Hepatocyte (in vitro differentiated cells): ENCODE measurements around the gene RIF1. TPM values are rescaled to one million over a fixed set of nuclear protein-coding genes. Genes with fewer than 3 reads are reported as not detected.

Experiments used
- DNase-seq: peaks from one replicate; pipeline ENCODE4 v3.0.0-alpha.2; 2016; ENCODE audit warnings: low spot score
- H2AFZ ChIP-seq: fragments of 200-600 bp; sonication (generic); 2 replicates; pipeline ENCODE4 v1.6.0; 2016; ENCODE audit warnings: antibody characterized with exemption, mild to moderate bottlenecking
- H3K27ac ChIP-seq: fragments of 200-600 bp; sonication (generic); 2 replicates; pipeline ENCODE4 v1.5.1; 2016; ENCODE audit warnings: mild to moderate bottlenecking
- H3K27me3 ChIP-seq: fragments of 200-600 bp; sonication (generic); 2 replicates; pipeline ENCODE4 v1.6.1; 2016
- H3K36me3 ChIP-seq: fragments of 200-600 bp; sonication (generic); replicated peaks from 2 replicates; pipeline ENCODE4 v1.5.1; 2016; ENCODE audit warnings: low read depth; ENCODE audit not compliant: insufficient read depth
- H3K4me1 ChIP-seq: fragments of 200-600 bp; sonication (generic); 2 replicates; pipeline ENCODE4 v1.5.1; 2016; ENCODE audit warnings: mild to moderate bottlenecking, moderate library complexity; ENCODE audit not compliant: insufficient read depth
- H3K4me2 ChIP-seq: fragments of 200-600 bp; sonication (generic); 2 replicates; pipeline ENCODE4 v1.6.0; 2016
- H3K4me3 ChIP-seq: fragments of 200-600 bp; sonication (generic); 2 replicates; pipeline ENCODE4 v1.5.1; 2016; ENCODE audit warnings: mild to moderate bottlenecking
- H3K79me2 ChIP-seq: fragments of 200-600 bp; sonication (generic); 2 replicates; pipeline ENCODE4 v1.6.0; 2017; ENCODE audit warnings: mild to moderate bottlenecking
- H3K9me2 ChIP-seq: fragments of 200-600 bp; sonication (generic); replicated peaks from 2 replicates; pipeline ENCODE4 v1.6.0; 2017; ENCODE audit warnings: mild to moderate bottlenecking; ENCODE audit not compliant: insufficient read depth
- H3K9me3 ChIP-seq: fragments of 200-600 bp; sonication (generic); 2 replicates; pipeline ENCODE4 v1.5.1; 2016; ENCODE audit warnings: low read depth, mild to moderate bottlenecking
- H4K20me1 ChIP-seq: fragments of 200-600 bp; sonication (generic); 2 replicates; pipeline ENCODE4 v1.6.0; 2016; ENCODE audit warnings: mild to moderate bottlenecking; ENCODE audit not compliant: insufficient read depth, poor library complexity, severe bottlenecking
- EZH2 ChIP-seq: fragments of 200-600 bp; sonication (generic); IDR thresholded peaks from 2 replicates; pipeline ENCODE4 v1.6.1; 2016; ENCODE audit warnings: antibody characterized with exemption, mild to moderate bottlenecking, borderline replicate concordance
- EZH2phosphoT487 ChIP-seq: fragments of 200-600 bp; sonication (generic); IDR thresholded peaks from one replicate; pipeline ENCODE4 v1.6.1; 2018; ENCODE audit warnings: antibody characterized with exemption, mild to moderate bottlenecking, low read depth, moderate library complexity; ENCODE audit not compliant: unreplicated experiment, severe bottlenecking
- WGBS: methylation state at CpG from one replicate; pipeline ENCODE4 v1.1.6; 2016; ENCODE audit warnings: low lambda C conversion rate; ENCODE audit errors: missing lambda C conversion rate; 5-methylcytosine and 5-hydroxymethylcytosine counted together
- polyA plus RNA-seq: library from polyadenylated mRNA; unstranded; fragments of >200 nt; fragmentation: Nextera tagmentation; extraction: Ambion mirVana; gene quantifications from 2 replicates; pipeline ENCODE4 v1.2.1, GENCODE V29; 2016
- total RNA-seq: library from RNA; depleted of rRNA; stranded (reverse); fragments of >200 nt; gene quantifications from 2 replicates; pipeline ENCODE4 v1.2.3, GENCODE V29; 2014
- TF ChIP-seq, protein P1 (sequence below): fragments of 200-600 bp; sonication (generic); IDR thresholded peaks from 2 replicates; pipeline ENCODE4 v1.5.1; 2016; ENCODE audit warnings: antibody characterized with exemption, mild to moderate bottlenecking; ENCODE audit not compliant: poor library complexity

The RIF1 gene
- total and polyA plus RNA-seq, 2 experiments from 2014 or later = 12.7 to 30.8 TPM

DNA sequence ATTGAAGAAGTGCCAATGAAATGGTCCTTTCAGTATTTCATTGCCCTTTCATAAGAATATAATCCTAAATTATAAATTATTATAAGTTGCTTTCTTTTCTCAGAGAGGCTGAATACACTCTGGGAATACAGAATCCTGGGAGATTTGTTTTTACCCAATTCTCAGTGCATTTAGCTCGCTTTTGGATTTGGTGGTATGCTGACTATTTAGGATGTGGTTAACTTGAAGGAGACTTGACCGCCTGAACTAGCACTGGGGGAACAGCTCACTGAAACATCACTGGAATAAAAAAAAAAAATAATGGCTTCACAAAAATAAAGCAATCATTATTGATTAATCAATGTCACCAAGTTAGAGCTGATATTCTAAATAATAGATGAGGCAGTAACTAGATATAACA, 42.1 kb upstream of the RIF1 start:
- Histone ChIP-seq H3K9me2 (no peaks in the 10 kb centered on the region), H2AFZ (no peak overlapping the region), H3K27ac (no peak overlapping the region), H3K4me2 (no peak overlapping the region), H4K20me1 (no peaks in the 10 kb centered on the region), H3K79me2 (no peaks in the 10 kb centered on the region), H3K4me1 (no peaks in the 10 kb centered on the region), H3K4me3 (no peak overlapping the region), H3K9me3 (no peaks in the 10 kb centered on the region), H3K36me3 (no peaks in the 10 kb centered on the region), H3K27me3 (no peaks in the 10 kb centered on the region)
- TF ChIP-seq, protein P1, sequence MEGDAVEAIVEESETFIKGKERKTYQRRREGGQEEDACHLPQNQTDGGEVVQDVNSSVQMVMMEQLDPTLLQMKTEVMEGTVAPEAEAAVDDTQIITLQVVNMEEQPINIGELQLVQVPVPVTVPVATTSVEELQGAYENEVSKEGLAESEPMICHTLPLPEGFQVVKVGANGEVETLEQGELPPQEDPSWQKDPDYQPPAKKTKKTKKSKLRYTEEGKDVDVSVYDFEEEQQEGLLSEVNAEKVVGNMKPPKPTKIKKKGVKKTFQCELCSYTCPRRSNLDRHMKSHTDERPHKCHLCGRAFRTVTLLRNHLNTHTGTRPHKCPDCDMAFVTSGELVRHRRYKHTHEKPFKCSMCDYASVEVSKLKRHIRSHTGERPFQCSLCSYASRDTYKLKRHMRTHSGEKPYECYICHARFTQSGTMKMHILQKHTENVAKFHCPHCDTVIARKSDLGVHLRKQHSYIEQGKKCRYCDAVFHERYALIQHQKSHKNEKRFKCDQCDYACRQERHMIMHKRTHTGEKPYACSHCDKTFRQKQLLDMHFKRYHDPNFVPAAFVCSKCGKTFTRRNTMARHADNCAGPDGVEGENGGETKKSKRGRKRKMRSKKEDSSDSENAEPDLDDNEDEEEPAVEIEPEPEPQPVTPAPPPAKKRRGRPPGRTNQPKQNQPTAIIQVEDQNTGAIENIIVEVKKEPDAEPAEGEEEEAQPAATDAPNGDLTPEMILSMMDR = no peak
- TF ChIP-seq EZH2 (no peak), EZH2phosphoT487 (no peak)
- 95% methylated on average over 2 of the region's 2 CpGs for WGBS
- no peak for DNase-seq

DNA sequence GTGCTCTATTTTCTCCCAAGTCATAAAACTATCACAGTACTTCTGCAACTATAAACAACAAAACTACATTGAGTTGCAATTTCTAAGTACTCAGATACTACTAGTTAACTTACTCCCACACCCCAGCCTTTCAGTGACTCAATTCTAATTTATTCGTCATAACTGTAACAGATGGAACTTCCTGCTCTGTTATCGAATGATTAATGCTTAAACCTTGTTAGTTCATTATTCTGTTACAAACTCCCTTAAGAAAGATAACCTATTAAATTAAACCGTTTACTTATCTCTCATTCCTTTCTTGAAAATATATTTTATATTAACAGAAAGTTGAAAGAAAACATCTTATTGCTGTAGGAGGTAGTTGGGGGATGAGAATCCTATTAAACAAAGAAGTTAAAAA, 35.3 kb upstream of the RIF1 start:
- Histone ChIP-seq H3K4me2 (no peak overlapping the region), H3K9me3 (no peaks in the 10 kb centered on the region), H2AFZ (no peak overlapping the region), H3K36me3 (no peaks in the 10 kb centered on the region), H3K4me1 (no peaks in the 10 kb centered on the region), H4K20me1 (no peaks in the 10 kb centered on the region), H3K9me2 (no peaks in the 10 kb centered on the region), H3K4me3 (no peak overlapping the region), H3K79me2 (no peaks in the 10 kb centered on the region), H3K27me3 (no peaks in the 10 kb centered on the region), H3K27ac (no peak overlapping the region)
- TF ChIP-seq EZH2 (no peak), EZH2phosphoT487 (no peak)
- TF ChIP-seq, protein P1 = no peak
- whole genome bisulfite sequencing = 73% methylated on average over 3 of the region's 3 CpGs
- DNase-seq = no peak

DNA sequence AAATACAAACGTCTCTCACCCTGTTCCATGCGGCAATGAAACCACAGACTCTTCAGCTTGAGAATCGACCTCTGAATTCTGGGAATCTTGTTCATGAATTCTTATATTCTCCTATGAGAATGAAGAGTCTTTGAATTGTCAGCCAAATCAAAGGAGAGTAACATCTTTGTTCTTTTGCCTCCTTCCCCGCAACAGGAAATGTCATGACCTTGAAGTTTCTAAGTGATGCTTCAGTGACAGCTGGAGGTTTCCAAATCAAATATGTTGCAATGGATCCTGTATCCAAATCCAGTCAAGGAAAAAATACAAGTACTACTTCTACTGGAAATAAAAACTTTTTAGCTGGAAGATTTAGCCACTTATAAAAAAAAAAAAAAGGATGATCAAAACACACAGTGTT, 30.5 kb upstream of the RIF1 start:
- DNase-seq = no peak
- Histone ChIP-seq H3K9me3 (no peaks in the 10 kb centered on the region), H3K4me3 (no peak overlapping the region), H3K36me3 (no peaks in the 10 kb centered on the region), H3K27me3 (no peaks in the 10 kb centered on the region), H3K4me2 (no peak overlapping the region), H3K9me2 (no peaks in the 10 kb centered on the region), H3K79me2 (no peaks in the 10 kb centered on the region), H3K4me1 (no peaks in the 10 kb centered on the region), H2AFZ (no peak overlapping the region), H3K27ac (no peak overlapping the region), H4K20me1 (no peaks in the 10 kb centered on the region)
- TF ChIP-seq EZH2 (no peak), EZH2phosphoT487 (no peak)
- TF ChIP-seq, protein P1 = no peak
- WGBS = 92% methylated on average over 4 of the region's 4 CpGs

DNA sequence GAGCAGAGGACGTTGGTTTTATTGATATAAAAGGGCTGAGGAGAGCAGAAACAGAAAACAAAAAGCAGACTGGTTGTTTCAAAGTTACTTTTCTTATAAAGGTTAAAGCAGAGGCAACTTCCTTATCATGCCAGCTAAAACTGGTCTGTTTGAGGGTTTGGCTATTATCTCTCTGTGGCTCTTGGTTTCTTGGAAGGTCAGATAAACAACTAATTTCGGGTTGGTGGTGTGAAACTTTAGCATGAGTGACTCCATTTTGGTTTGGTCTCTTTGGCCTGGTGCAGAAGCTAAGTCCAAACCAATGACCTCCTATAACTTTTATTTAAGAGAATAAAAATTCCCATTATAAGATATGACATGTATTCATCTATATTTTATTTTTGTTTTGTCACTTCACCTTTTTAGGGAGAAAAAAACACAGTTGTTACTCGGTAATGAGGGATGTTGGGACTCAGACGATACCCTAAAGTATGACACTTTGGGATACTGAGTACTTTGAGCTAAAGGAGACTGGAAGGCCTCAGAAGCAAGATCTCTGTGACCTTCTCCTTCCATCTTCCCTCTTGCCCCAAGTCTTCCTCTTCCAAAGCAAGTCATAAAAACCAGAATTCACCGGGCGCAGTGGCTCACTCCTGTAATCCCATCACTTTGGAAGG, 29.0 kb upstream of the RIF1 start:
- Histone ChIP-seq H3K4me2 (no peak overlapping the region), H3K27ac (no peak overlapping the region)

More for the DNA sequence above, 29.0 kb upstream of the RIF1 start:
- Histone ChIP-seq H3K4me1 (no peaks in the 10 kb centered on the region), H3K9me2 (no peaks in the 10 kb centered on the region), H3K36me3 (no peaks in the 10 kb centered on the region), H4K20me1 (no peaks in the 10 kb centered on the region), H2AFZ (no peak overlapping the region), H3K9me3 (no peaks in the 10 kb centered on the region), H3K79me2 (no peaks in the 10 kb centered on the region), H3K4me3 (no peak overlapping the region), H3K27me3 (no peaks in the 10 kb centered on the region)
- no peak for DNase-seq
- TF ChIP-seq, protein P1 = no peak
- TF ChIP-seq EZH2 = no peak
- no peak for TF ChIP-seq EZH2phosphoT487
- 76% methylated on average over 6 of the region's 6 CpGs for WGBS
